Activated naive CD8-positive, alpha-beta T cell treated with anti-CD3 and anti-CD28 coated beads for 36 hours (primary cell): Measurements from ENCODE around the gene IPPK. TPM values are rescaled to one million over a fixed set of nuclear protein-coding genes. Genes with fewer than 3 reads are reported as not detected.

Experiments used
- DNase-seq: peaks from one replicate; pipeline ENCODE4 v3.0.0; 2021
- H3K27ac Mint-ChIP-seq: one replicate; pipeline ENCODE4 v1.8.0; 2022; ENCODE audit warnings: mild to moderate bottlenecking, moderate library complexity, mixed read lengths
- H3K27me3 Mint-ChIP-seq: one replicate; pipeline ENCODE4 v1.8.0; 2022; ENCODE audit warnings: mild to moderate bottlenecking, mixed read lengths
- H3K36me3 Mint-ChIP-seq: one replicate; pipeline ENCODE4 v1.8.0; 2021; ENCODE audit warnings: mild to moderate bottlenecking, mixed read lengths
- H3K4me1 Mint-ChIP-seq: one replicate; pipeline ENCODE4 v1.8.0; 2021; ENCODE audit warnings: mixed read lengths
- H3K4me3 Mint-ChIP-seq: one replicate; pipeline ENCODE4 v1.8.0; 2022; ENCODE audit warnings: mild to moderate bottlenecking, moderate library complexity, mixed read lengths
- H3K9me3 Mint-ChIP-seq: one replicate; pipeline ENCODE4 v1.8.0; 2022; ENCODE audit warnings: mixed read lengths
- total RNA-seq, 2 experiments: library from RNA; stranded (reverse); gene quantifications; one replicate each; pipeline ENCODE4 v1.2.3, GENCODE V29; 2021

IPPK gene
- total RNA-seq, 2 experiments from 2014 or later: 13.0 to 13.9 TPM

DNA sequence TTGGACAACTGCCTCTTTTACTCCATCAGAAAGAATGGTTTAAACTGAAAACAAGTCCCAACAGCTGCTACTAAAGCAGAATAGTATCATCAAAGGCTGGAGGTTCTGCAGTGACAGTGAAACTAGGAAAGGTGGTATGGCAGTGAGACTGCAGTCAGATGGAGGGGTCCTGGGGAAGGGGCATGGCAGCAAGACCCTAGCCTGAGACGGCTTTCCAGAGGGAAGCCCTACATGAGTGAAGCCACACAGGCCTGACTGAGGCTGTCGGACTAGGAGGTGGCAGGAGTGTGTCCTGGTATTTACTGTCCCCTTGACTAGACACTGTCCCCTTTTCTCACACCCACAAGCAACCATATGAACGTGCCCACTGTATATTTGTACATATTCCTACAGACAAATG lies 40.4 kb upstream of the IPPK start:
- Mint-ChIP-seq H3K27ac (no peak overlapping the region), H3K4me1 (peaks cover 24% of the 10 kb centered on the region), H3K36me3 (peaks cover 15% of the 10 kb centered on the region), H3K9me3 (no peaks in the 10 kb centered on the region), H3K27me3 (no peaks in the 10 kb centered on the region), H3K4me3 (no peak overlapping the region)
- DNase-seq: no peak

DNA sequence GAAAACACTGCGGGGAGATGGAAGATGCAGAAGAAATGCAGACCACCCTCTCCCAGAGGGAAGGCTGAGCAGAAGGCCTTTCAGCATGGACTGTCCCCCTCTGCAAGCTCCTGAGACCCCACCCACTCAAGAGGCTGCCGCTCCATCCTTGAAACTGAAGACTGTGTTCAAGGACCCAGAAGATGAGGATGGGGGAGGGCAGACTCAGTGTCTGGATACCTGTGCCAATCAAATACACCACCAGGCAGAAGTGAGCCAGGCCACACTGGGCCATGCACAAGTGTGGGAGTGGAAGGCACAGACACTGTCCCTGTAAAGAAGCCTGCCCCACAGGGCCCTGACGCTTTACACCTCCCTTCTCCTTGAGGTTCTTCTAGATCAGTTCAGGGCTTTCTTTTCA lies 40.0 kb upstream of the IPPK start:
- H3K27me3 Mint-ChIP-seq: no peaks in the 10 kb centered on the region
- no peak for DNase-seq
- no peaks in the 10 kb centered on the region for H3K9me3 Mint-ChIP-seq
- no peak overlapping the region for H3K27ac Mint-ChIP-seq
- peaks cover 15% of the 10 kb centered on the region for H3K36me3 Mint-ChIP-seq
- peaks cover 24% of the 10 kb centered on the region for H3K4me1 Mint-ChIP-seq
- H3K4me3 Mint-ChIP-seq: no peak overlapping the region

DNA sequence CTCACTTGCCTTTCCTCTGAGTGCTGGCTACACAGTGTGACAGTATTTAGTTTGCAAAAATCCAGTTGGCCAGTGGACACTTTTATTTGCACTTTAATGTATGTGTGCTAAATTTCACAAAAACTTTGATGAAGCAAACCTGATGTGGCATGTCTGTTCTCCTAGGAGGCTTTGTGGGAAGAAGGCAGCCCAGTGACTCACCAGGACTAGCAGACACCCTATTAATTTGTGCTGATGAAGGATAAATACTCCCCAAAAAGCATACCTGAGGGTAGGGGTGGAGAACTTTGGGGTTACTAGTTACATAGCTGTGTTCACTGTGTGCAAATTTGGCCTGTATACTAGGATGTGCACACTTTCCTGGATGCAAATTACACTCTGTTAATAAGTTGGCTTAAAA lies 39.3 kb upstream of the IPPK start:
- Mint-ChIP-seq H3K27me3 (no peaks in the 10 kb centered on the region), H3K27ac (no peak overlapping the region), H3K4me1 (peaks cover 24% of the 10 kb centered on the region), H3K4me3 (no peak overlapping the region), H3K9me3 (no peaks in the 10 kb centered on the region), H3K36me3 (peaks cover 18% of the 10 kb centered on the region)
- DNase-seq: no peak

DNA sequence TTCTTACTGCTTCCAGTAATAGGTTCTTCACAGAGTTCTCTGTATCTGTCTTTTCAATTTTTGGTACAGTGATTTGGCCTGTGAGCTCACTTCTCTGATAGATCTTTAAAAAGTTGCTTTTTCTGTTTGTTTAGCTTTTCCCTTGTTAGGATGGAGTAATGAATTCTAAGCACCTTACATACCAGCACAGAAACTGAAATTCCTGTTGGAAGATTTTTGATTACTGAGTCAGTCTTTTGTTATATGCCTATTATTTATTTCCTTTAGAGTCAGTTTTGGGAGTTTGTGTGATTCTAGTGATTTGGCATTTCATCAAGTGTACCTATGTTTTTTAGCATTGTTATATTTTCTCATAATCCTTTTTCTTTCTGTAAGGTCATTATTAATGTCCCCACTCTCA lies 37.6 kb upstream of the IPPK start:
- H3K4me3 Mint-ChIP-seq: no peak overlapping the region
- DNase-seq: no peak
- H3K36me3 Mint-ChIP-seq: peaks cover 17% of the 10 kb centered on the region
- H3K27ac Mint-ChIP-seq: no peak overlapping the region
- H3K4me1 Mint-ChIP-seq: peaks cover 18% of the 10 kb centered on the region
- no peaks in the 10 kb centered on the region for H3K9me3 Mint-ChIP-seq
- H3K27me3 Mint-ChIP-seq: no peaks in the 10 kb centered on the region

DNA sequence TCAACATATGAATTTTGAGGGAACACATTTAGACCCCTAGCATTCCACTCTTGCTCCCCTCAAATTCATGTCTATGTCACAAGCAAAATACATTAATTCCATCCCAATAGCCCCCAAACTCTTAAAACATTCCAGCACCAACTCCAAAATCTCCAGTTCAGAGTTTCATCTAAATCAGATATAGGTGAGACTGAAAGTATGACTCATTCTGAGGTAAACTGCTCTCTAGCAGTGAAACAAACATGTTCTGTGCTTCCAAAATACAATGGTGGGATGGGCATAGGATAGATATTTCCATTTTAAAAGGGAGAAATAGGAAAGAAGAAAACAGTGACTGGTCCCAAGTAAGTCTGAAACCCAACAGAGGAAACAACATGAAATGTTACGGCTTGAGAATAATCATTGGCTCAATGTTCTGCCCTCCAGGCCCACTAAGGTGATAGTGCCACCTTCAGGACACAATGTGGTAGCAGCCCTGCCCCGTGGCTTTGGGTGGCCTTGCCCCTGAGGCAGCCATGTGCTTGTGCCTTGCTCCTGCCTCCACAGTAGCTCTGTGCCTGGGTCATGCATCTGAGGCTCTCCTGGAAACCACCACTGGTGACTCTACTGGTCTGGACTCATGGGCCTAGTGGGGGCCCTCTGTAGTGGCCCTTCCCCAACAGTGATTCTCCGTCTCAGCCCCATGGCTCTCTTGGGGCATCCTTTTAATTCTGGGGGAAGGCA lies 36.4 kb upstream of the IPPK start:
- no peak overlapping the region for H3K4me3 Mint-ChIP-seq
- H3K9me3 Mint-ChIP-seq: no peaks in the 10 kb centered on the region
- H3K27me3 Mint-ChIP-seq: no peaks in the 10 kb centered on the region
- H3K36me3 Mint-ChIP-seq: peaks cover 11% of the 10 kb centered on the region
- DNase-seq: peak; percentile 39
- peaks cover 8% of the 10 kb centered on the region for H3K4me1 Mint-ChIP-seq
- H3K27ac Mint-ChIP-seq: no peak overlapping the region

DNA sequence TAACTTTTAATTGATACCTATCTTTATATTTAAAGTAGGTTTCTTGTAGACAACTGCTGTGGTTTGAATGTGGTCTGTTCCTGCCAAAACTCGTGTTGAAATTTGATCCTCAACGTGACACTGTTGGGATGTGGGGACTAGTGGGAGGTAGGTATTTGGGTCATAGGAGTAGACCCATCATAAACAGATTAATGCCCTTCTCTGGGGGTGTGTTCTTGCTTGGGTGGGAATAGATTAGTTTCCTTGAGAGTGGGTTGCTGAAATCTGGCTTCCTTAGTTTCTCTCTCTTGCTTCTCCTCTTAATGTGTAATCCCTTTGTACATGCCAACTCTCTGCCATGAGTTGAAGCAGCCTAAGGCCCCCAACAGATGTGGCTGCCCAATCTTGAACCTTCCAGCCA lies 34.6 kb upstream of the IPPK start:
- DNase-seq: no peak
- no peak overlapping the region for H3K27ac Mint-ChIP-seq
- no peaks in the 10 kb centered on the region for H3K9me3 Mint-ChIP-seq
- H3K4me1 Mint-ChIP-seq: peaks cover 7% of the 10 kb centered on the region
- peaks cover 11% of the 10 kb centered on the region for H3K36me3 Mint-ChIP-seq
- no peaks in the 10 kb centered on the region for H3K27me3 Mint-ChIP-seq
- no peak overlapping the region for H3K4me3 Mint-ChIP-seq

DNA sequence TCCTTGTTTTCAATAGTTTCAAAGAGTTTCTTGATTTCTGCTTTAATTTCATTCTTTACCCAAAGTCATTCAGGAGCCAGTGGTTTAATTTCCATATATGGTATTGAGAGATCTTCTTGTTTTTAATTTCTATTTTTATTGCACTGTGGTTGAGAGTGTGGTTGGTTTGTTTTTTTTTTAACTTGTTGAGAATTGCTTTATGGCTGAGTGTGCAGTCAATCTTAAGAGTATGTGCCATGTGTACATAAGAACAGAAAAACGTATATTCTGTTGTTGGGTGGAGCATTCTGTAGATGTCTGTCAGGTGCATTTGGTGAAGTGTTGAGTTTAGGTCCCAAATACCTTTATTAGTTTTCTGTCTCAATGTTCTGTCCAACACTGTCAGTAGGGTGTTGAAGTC lies 26.7 kb upstream of the IPPK start:
- Mint-ChIP-seq H3K27ac (no peak overlapping the region), H3K36me3 (peaks cover 9% of the 10 kb centered on the region), H3K9me3 (peaks cover 35% of the 10 kb centered on the region)

DNA sequence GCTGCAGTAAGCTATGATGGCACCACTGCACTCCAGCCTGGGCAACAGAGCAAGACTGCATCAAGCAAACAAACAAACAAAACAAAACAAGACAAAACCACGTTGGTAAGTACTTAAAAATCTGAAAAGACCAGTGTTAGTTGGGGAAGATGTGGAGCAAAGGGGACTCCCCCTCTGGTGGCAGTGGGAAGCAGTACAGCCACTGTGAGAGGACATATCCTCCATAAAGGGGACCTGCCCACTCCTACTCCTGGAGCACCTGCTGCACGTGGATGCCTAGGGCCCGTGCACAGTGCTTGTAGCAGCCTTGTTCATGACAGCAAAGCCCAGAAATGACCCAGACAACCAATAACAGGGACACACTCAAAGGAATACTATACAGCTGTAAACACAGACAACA lies 17.0 kb upstream of the IPPK start:
- H3K9me3 Mint-ChIP-seq: peaks cover 12% of the 10 kb centered on the region
- no peak overlapping the region for H3K27ac Mint-ChIP-seq

More for the DNA sequence above, 26.7 kb upstream of the IPPK start:
- DNase-seq: no peak
- Mint-ChIP-seq H3K27me3 (no peaks in the 10 kb centered on the region), H3K4me3 (no peak overlapping the region), H3K4me1 (no peaks in the 10 kb centered on the region)

DNA sequence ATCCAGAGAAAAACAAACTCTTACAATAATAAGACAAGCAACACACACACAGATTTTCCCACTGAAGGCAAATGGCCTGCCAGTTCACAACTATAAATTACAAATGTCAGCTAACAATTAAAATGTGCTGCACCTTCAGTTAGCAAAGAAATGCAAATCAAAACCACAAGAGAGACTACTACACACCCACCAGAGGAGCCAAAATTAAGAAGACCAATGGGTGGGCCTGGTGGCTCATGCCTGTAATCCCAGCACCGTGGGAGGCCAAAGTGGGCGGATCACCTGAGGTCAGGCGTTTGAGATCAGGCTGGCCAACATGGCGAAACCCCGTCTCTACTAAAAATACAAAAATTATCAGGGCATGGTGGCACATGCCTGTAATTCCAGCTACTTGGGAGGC lies 15.1 kb upstream of the IPPK start:
- H3K9me3 Mint-ChIP-seq: peaks cover 1% of the 10 kb centered on the region
- H3K27me3 Mint-ChIP-seq: no peaks in the 10 kb centered on the region
- DNase-seq: no peak
- H3K27ac Mint-ChIP-seq: no peak overlapping the region
- H3K4me1 Mint-ChIP-seq: no peaks in the 10 kb centered on the region
- H3K4me3 Mint-ChIP-seq: no peak overlapping the region
- H3K36me3 Mint-ChIP-seq: no peaks in the 10 kb centered on the region

More for the DNA sequence above, 17.0 kb upstream of the IPPK start:
- no peak for DNase-seq
- H3K4me1 Mint-ChIP-seq: no peaks in the 10 kb centered on the region
- H3K27me3 Mint-ChIP-seq: no peaks in the 10 kb centered on the region
- no peak overlapping the region for H3K4me3 Mint-ChIP-seq
- no peaks in the 10 kb centered on the region for H3K36me3 Mint-ChIP-seq

DNA sequence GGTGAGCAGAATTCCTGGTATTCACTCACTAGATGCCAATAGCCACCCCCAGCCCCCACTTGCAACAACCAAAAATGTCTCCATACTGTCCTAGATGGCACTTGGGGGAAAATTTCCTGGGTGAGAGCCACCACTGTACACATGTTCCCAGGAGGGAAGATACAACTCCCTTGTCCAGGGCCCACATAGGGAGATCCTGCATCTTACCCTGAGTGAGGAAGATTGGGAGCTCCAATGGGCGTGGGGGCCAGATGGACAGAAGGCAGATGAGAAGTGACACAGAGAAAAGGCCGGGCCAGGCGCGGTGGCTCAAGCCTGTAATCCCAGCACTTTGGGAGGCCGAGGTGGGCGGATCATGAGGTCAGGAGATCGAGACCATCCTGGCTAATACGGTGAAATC lies 12.3 kb upstream of the IPPK start:
- H3K27ac Mint-ChIP-seq: no peak overlapping the region
- no peaks in the 10 kb centered on the region for H3K27me3 Mint-ChIP-seq
- H3K9me3 Mint-ChIP-seq: no peaks in the 10 kb centered on the region

DNA sequence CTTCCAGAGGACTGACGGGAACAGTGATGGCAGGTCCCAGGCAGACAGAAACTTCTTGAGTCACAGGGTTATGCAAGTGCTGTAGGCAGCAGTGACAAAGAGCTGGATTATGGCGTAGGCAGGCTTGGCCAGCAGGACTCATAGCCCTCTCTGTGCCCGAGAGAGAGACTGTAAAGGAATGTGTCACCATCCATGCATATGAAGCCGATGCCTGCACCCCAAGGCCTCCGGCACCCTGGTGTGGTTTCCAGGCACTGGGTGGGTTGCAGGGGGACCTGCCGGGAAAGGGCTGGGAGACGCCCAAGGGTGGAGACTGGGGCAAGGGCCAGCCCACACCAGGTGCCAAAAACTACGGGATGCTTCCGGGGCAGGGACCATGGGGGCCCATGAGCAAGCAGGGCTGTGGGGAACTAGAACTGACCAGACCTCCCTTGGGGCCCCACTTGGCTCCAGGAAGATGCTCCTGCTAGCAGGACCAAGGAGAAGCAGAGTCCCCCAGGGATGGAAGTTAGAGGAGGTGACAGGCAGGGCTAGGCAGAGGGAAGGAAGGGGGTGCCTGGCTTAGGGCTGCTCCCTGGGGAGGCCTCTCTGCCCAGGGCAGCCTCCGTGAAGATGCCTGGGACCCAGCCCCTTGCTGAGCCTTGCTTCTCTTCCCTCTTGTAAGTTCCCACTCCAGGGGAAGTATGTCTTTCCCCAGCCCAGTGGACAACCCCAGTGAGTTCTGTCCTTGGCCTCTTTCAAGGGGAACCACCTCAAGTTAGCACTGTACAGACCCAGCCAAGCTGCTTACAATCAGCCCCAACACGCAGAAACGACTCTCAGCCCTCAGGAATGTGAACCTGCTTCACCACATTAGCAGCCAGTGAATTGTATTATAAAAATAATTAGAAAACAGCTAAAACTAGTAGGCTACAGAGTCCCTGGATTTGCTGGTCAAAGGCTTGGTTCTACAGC lies 10.5 kb upstream of the IPPK start:
- no peaks in the 10 kb centered on the region for H3K9me3 Mint-ChIP-seq
- no peaks in the 10 kb centered on the region for H3K36me3 Mint-ChIP-seq
- H3K27ac Mint-ChIP-seq: no peak overlapping the region
- DNase-seq: no peak
- no peak overlapping the region for H3K4me3 Mint-ChIP-seq
- H3K27me3 Mint-ChIP-seq: no peaks in the 10 kb centered on the region
- H3K4me1 Mint-ChIP-seq: no peaks in the 10 kb centered on the region

More for the DNA sequence above, 12.3 kb upstream of the IPPK start:
- Mint-ChIP-seq H3K4me1 (no peaks in the 10 kb centered on the region), H3K36me3 (no peaks in the 10 kb centered on the region), H3K4me3 (no peak overlapping the region)
- DNase-seq: no peak

DNA sequence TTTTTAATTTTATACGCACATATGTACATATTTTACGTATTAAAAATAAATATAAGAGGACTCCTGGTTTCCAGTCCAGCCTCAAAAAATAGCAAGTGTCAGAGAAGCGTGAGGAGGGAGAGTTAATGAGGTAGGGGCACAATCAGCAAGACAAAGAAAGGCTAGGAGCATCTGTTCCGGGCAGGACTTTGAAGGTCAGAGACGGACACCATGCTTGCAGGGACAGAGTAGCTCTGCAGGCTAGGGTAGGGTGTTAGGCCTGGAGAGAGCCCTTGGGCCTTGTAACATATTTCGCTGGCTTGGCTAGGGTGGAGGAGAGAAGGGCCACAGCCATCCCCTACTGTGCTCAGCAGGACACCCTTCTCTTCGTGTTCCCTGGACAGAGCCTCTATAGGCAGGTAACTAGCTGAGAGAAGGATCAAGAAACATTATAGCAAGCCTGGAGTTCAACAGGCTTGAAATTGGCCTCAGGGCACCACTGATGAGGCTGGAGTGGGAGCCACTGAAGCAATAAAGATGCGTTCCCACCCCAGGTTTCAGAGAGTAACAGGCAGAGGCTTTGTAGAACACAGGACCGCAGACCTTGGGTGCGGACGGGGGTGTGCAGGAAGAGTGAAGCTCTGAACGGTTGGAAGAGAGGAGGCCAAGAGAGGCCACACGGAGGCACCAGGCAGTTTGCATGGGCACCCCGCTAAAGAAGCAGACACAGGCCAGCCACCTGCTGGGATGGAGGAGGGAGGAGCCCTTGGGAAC lies 9.7 kb upstream of the IPPK start:
- Mint-ChIP-seq H3K27ac (no peak overlapping the region), H3K4me3 (no peak overlapping the region), H3K4me1 (no peaks in the 10 kb centered on the region), H3K9me3 (peaks cover 1% of the 10 kb centered on the region), H3K36me3 (no peaks in the 10 kb centered on the region), H3K27me3 (no peaks in the 10 kb centered on the region)
- DNase-seq: no peak

DNA sequence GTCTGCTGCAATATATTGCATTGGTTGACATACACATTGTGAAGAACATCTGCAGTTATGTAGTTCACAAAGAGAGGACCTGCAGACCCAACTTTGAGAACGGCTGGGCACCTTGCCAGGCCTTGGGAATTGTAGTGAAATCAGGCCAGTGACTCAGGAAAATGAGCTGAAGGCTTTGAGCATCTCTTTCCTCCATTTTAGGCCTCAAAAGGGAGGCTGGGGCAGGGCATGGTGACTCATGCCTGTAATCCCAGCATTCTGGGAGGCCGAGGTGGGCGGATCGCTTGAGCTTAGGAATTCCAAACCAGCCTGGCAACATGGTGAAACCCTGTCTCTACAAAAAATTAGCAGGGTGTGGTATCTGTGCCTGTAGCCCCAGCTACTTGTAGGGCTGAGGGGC lies 1.4 kb upstream of the IPPK start:
- no peaks in the 10 kb centered on the region for H3K27me3 Mint-ChIP-seq
- no peak for DNase-seq
- H3K36me3 Mint-ChIP-seq: peaks cover 15% of the 10 kb centered on the region
- peaks cover 22% of the 10 kb centered on the region for H3K4me1 Mint-ChIP-seq
- H3K27ac Mint-ChIP-seq: peak overlapping the region; percentile 38
- peaks cover 1% of the 10 kb centered on the region for H3K9me3 Mint-ChIP-seq
- peak overlapping the region; percentile 92 for H3K4me3 Mint-ChIP-seq

DNA sequence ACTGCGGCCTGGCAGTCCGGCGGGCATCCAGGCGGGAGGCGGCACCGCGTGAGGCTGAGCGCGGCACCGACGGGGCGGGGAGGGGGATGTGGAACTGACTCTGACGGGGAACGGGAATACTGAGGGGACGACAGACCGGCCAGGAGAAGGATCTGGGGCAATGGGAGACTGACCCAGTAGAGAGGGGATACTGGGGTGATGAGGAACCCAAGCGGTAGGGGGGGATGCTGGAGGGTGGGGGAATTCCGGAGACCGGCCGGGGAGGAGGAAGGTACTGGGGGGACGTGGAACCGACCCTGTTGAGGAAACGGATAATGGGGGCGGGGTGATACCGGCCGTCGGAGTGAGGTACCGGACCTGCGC lies 423 bp downstream of the IPPK start:
- Mint-ChIP-seq H3K4me3 (peak overlapping the region; percentile 92), H3K27me3 (no peaks in the 10 kb centered on the region), H3K27ac (peak overlapping the region; percentile 88), H3K9me3 (no peaks in the 10 kb centered on the region), H3K36me3 (peaks cover 23% of the 10 kb centered on the region), H3K4me1 (peaks cover 37% of the 10 kb centered on the region)
- DNase-seq: peak; percentile 37
